H1 (cell line): Measurements from ENCODE around the gene ARPP21. TPM values are rescaled to one million over a fixed set of nuclear protein-coding genes. Genes with fewer than 3 reads are reported as not detected.

Experiments
- CTCF ChIA-PET: fragments of 300-600 bp; sonication (Branson Sonifier 250); formaldehyde crosslinking; loops from one replicate; lab custom pipeline; 2021; ENCODE audit not compliant: partially characterized antibody; lab: Charles Lee
- POLR2A ChIA-PET: fragments of 300-600 bp; sonication (Branson Sonifier 250); formaldehyde crosslinking; loops from one replicate; lab custom pipeline; 2021; ENCODE audit warnings: inconsistent platforms; ENCODE audit not compliant: partially characterized antibody; lab: Charles Lee
- DNase-seq, 2 experiments: peaks; one replicate each; pipeline versions ENCODE4 v3.0.0 to v3.0.0-alpha.2; 2010 to 2022; ENCODE audit warnings: low spot score in 2 of 2, low read depth in 1 of 2, mixed read lengths in 1 of 2
- FAIRE-seq: peaks from 2 replicates; lab custom pipeline; 2011; peaks lifted over from hg19 to GRCh38; lab: Jason Lieb, UNC
- H2AFZ ChIP-seq: 2 replicates; pipeline ENCODE4 v1.8.1; 2012; ENCODE audit warnings: low read length, inconsistent platforms
- H2AK5ac ChIP-seq: 2 replicates; pipeline ENCODE4 v1.6.1; 2013; ENCODE audit warnings: low read depth, low read length
- H2BK120ac ChIP-seq: replicated peaks from 2 replicates; pipeline ENCODE3; 2013; ENCODE audit warnings: low read depth, low read length, inconsistent platforms
- H2BK12ac ChIP-seq: 2 replicates; pipeline ENCODE4 v1.6.1; 2013; ENCODE audit warnings: low read depth, low read length
- H2BK15ac ChIP-seq: 2 replicates; pipeline ENCODE4 v1.6.1; 2013; ENCODE audit warnings: low read length
- H2BK20ac ChIP-seq: 2 replicates; pipeline ENCODE4 v1.6.1; 2013; ENCODE audit warnings: low read length
- H2BK5ac ChIP-seq: 2 replicates; pipeline ENCODE4 v1.6.1; 2013; ENCODE audit warnings: low read depth, low read length
- H3K14ac ChIP-seq: 2 replicates; pipeline ENCODE4 v1.6.1; 2013; ENCODE audit warnings: inconsistent platforms; ENCODE audit not compliant: insufficient read length
- H3K18ac ChIP-seq: 2 replicates; pipeline ENCODE4 v1.6.1; 2013; ENCODE audit warnings: low read length; ENCODE audit errors: extremely low read depth
- H3K23ac ChIP-seq: 2 replicates; pipeline ENCODE4 v1.6.1; 2013; ENCODE audit warnings: inconsistent platforms; ENCODE audit not compliant: insufficient read length
- H3K23me2 ChIP-seq: 2 replicates; pipeline ENCODE4 v1.6.1; 2013; ENCODE audit warnings: low read depth, low read length
- H3K27ac ChIP-seq: 2 replicates; pipeline ENCODE4 v1.6.1; 2011; ENCODE audit warnings: low read depth, low read length, inconsistent platforms
- H3K27me3 ChIP-seq, 4 experiments: replicated peaks in 1 of 4; 1 replicate in 1 of 4; 2 replicates in 3 of 4; pipeline versions ENCODE4 v1.6.1 to v1.8.1; 2011 to 2013; ENCODE audit warnings: low read length in 3 of 4, mild to moderate bottlenecking in 3 of 4, inconsistent platforms in 2 of 4, mixed read lengths in 2 of 4, moderate library complexity in 1 of 4; ENCODE audit not compliant: control insufficient read depth in 3 of 4, insufficient read depth in 3 of 4; ENCODE audit errors: extremely low read depth in 1 of 4
- H3K36me3 ChIP-seq, 4 experiments: 2 replicates each; pipeline versions ENCODE4 v1.6.1 to v1.8.1; 2011 to 2013; ENCODE audit warnings: mild to moderate bottlenecking in 4 of 4, low read length in 3 of 4, moderate library complexity in 2 of 4, control low read depth in 1 of 4, inconsistent platforms in 1 of 4; ENCODE audit not compliant: insufficient read depth in 4 of 4, control insufficient read depth in 2 of 4
- H3K4ac ChIP-seq: replicated peaks from 2 replicates; pipeline ENCODE3; 2013; ENCODE audit warnings: low read length, low read depth, mixed read lengths, inconsistent platforms; ENCODE audit not compliant: insufficient read length
- H3K4me1 ChIP-seq, 4 experiments: replicated peaks in 1 of 4; 1 replicate in 1 of 4; 2 replicates in 3 of 4; pipeline versions ENCODE4 v1.6.1 to v1.8.1; 2011 to 2013; ENCODE audit warnings: low read length in 3 of 4, inconsistent platforms in 2 of 4, mixed read lengths in 1 of 4; ENCODE audit not compliant: insufficient read depth in 4 of 4, control insufficient read depth in 3 of 4
- H3K4me2 ChIP-seq, 2 experiments: 2 replicates each; pipeline versions ENCODE4 v1.6.1 to v1.8.1; 2011 to 2013; ENCODE audit warnings: low read depth in 2 of 2, low read length in 2 of 2, control low read depth in 1 of 2, inconsistent platforms in 1 of 2, mild to moderate bottlenecking in 1 of 2; ENCODE audit not compliant: insufficient read depth in 1 of 2
- H3K4me3 ChIP-seq, 4 experiments: fragments of 200-600, 300-600 bp in 1 of 4; sonication (generic), shearing (Covaris generic), sonication (Bioruptor Twin) in 1 of 4; 2 replicates each; pipeline versions ENCODE4 v1.5.1 to v1.8.1; 2011 to 2016; ENCODE audit warnings: low read length in 4 of 4, low read depth in 3 of 4, control low read depth in 2 of 4, inconsistent platforms in 2 of 4, mild to moderate bottlenecking in 2 of 4, mixed read lengths in 1 of 4, moderate library complexity in 1 of 4; ENCODE audit not compliant: insufficient read depth in 2 of 4; ENCODE audit errors: extremely low read depth in 1 of 4
- H3K56ac ChIP-seq: replicated peaks from 2 replicates; pipeline ENCODE3; 2013; ENCODE audit warnings: low read depth, mild to moderate bottlenecking, mixed read lengths, low read length, inconsistent platforms; ENCODE audit not compliant: insufficient read length
- H3K79me1 ChIP-seq: 2 replicates; pipeline ENCODE4 v1.6.1; 2013; ENCODE audit warnings: low read depth, low read length, control low read depth
- H3K79me2 ChIP-seq, 2 experiments: 2 replicates each; pipeline versions ENCODE4 v1.6.1 to v1.8.1; 2012 to 2013; ENCODE audit warnings: low read length in 2 of 2, mild to moderate bottlenecking in 2 of 2, inconsistent platforms in 1 of 2; ENCODE audit not compliant: insufficient read depth in 2 of 2, control insufficient read depth in 1 of 2
- H3K9ac ChIP-seq, 4 experiments: replicated peaks in 1 of 4; 1 replicate in 1 of 4; 2 replicates in 3 of 4; pipeline versions ENCODE4 v1.6.1 to v1.8.1; 2011 to 2013; ENCODE audit warnings: low read depth in 3 of 4, low read length in 3 of 4, control low read depth in 2 of 4, mild to moderate bottlenecking in 2 of 4, moderate library complexity in 2 of 4, inconsistent platforms in 1 of 4; ENCODE audit errors: extremely low read depth in 1 of 4
- H3K9me3 ChIP-seq, 2 experiments: 2 replicates each; pipeline versions ENCODE4 v1.6.1 to v1.8.1; 2012 to 2013; ENCODE audit warnings: mild to moderate bottlenecking in 2 of 2, moderate library complexity in 2 of 2, control low read depth in 1 of 2, inconsistent platforms in 1 of 2, low read depth in 1 of 2, low read length in 1 of 2, mixed read lengths in 1 of 2; ENCODE audit not compliant: insufficient read depth in 2 of 2
- H4K20me1 ChIP-seq, 2 experiments: replicated peaks in 1 of 2; 2 replicates each; pipeline versions ENCODE3 to v1.8.1; 2011 to 2013; ENCODE audit warnings: inconsistent platforms in 2 of 2, low read length in 2 of 2, mild to moderate bottlenecking in 1 of 2; ENCODE audit not compliant: insufficient read depth in 2 of 2, control insufficient read depth in 1 of 2
- H4K5ac ChIP-seq: 2 replicates; pipeline ENCODE4 v1.6.1; 2013; ENCODE audit warnings: low read length, low read depth, mixed read lengths, inconsistent platforms; ENCODE audit not compliant: insufficient read length
- H4K8ac ChIP-seq: 2 replicates; pipeline ENCODE4 v1.8.0; 2013; ENCODE audit warnings: mild to moderate bottlenecking, moderate library complexity, low read length, inconsistent platforms; ENCODE audit not compliant: insufficient read depth; ENCODE audit errors: extremely low read depth
- H4K91ac ChIP-seq: replicated peaks from 2 replicates; pipeline ENCODE3; 2013; ENCODE audit warnings: low read length, mixed read lengths, inconsistent platforms; ENCODE audit not compliant: insufficient read length
- FOSL1 ChIP-seq: IDR thresholded peaks from 2 replicates; pipeline ENCODE4 v1.6.1; 2011; ENCODE audit warnings: mild to moderate bottlenecking, low read depth, low read length, moderate library complexity; ENCODE audit not compliant: insufficient read depth
- KDM4A ChIP-seq: IDR thresholded peaks from one replicate; pipeline ENCODE4 v1.7.1; 2012; ENCODE audit warnings: low read depth, mild to moderate bottlenecking, moderate library complexity, low read length, inconsistent platforms; ENCODE audit not compliant: severe bottlenecking
- KDM5A ChIP-seq: fragments of 200-600 bp; IDR thresholded peaks from 2 replicates; pipeline ENCODE4 v1.7.1; 2012; ENCODE audit warnings: mild to moderate bottlenecking, low read length, inconsistent platforms, mixed read lengths
- RXRA ChIP-seq: IDR thresholded peaks from 2 replicates; pipeline ENCODE4 v1.6.1; 2011; ENCODE audit warnings: low read depth, mild to moderate bottlenecking, low read length, moderate library complexity; ENCODE audit not compliant: insufficient read depth
- SP2 ChIP-seq: IDR thresholded peaks from 2 replicates; pipeline ENCODE4 v1.6.1; 2012; ENCODE audit warnings: mild to moderate bottlenecking, low read length, inconsistent platforms
- TAF7 ChIP-seq: optimal IDR thresholded peaks from 2 replicates; pipeline ENCODE3; 2011; ENCODE audit warnings: low read depth, mild to moderate bottlenecking, inconsistent platforms, low read length, moderate library complexity, borderline replicate concordance
- WGBS, 2 experiments: shearing (Covaris generic) in 1 of 2; methylation state at CpG; one replicate each; pipeline versions ENCODE4 v1.1.6 to v1.1.7; 2013 to 2015; ENCODE audit warnings: low lambda C conversion rate in 2 of 2, mixed read lengths in 2 of 2, inconsistent platforms in 1 of 2, low coverage in 1 of 2, missing lambda C conversion rate in 1 of 2; ENCODE audit not compliant: insufficient replicate concordance in 2 of 2, insufficient coverage in 1 of 2, insufficient read length in 1 of 2; ENCODE audit errors: extremely low coverage in 1 of 2, missing lambda C conversion rate in 1 of 2; 5-methylcytosine and 5-hydroxymethylcytosine counted together
- polyA plus RNA-seq, 7 experiments: library from polyadenylated mRNA; depleted of rRNA in 3 of 7; stranded (reverse) in 5 of 7; unstranded in 2 of 7; fragments of >200 nt in 5 of 7; fragments of 200-250 nt in 2 of 7; gene quantifications; 1 replicate in 5 of 7; 2 replicates in 1 of 7; 4 replicates in 1 of 7; pipeline versions ENCODE4 v1.2.1 to v1.2.3, GENCODE V29; 2011 to 2013; ENCODE audit warnings: missing spikeins in 2 of 7, mixed read lengths in 2 of 7
- total RNA-seq: library from RNA; stranded (reverse); fragmentation: NEBNext Ultra II Directional; extraction: Animal tissue kit (Norgen Biotek cat#: 25700); gene quantifications from 2 replicates; pipeline ENCODE4 v1.2.1, GENCODE V29; 2021
- TF ChIP-seq, protein P1 (sequence below): IDR thresholded peaks from 2 replicates; pipeline ENCODE4 v1.6.1; 2012; ENCODE audit warnings: inconsistent platforms

The ARPP21 gene
- total and polyA plus RNA-seq, 2 of the 8 experiments (the other 6 are each of a cell fraction or from before 2014, with no cell fraction given): not detected

DNA sequence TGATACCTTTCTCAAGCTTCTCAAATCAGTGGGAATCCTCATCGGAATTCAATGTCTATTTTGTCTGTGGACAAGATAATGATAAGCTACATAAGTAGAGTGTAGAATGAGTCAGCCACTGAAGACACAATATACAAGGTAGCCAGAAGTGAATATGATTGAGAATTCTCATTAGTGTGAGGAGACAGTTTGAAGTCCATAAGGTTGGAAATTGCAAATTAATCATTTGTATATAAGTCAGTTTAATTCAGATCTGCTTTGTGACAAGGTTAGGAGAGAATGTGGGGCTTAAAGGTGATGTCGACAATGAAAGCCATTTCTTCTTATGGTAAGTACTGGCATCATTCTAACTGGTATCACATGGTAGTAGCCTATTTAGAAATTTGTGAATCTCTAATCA lies 4.2 kb downstream of the ARPP21 start:
- no peak overlapping the region for H3K4me3 ChIP-seq
- CTCF ChIA-PET: interaction anchor here (1.3 to 1.5 kb wide), 2 partner anchors 9 to 16 kb away, joined by 3 read pairs; no protein-coding TSS in a partner anchor
- H3K23me2 ChIP-seq: peaks cover 11% of the 10 kb centered on the region; the same call in 1 of the 2 replicates

More for the DNA sequence above, 4.2 kb downstream of the ARPP21 start:
- 92% methylated on average over 2 of the region's 2 CpGs; no CpG with 5 or more reads in 1 of the 2 experiments for WGBS, 2 experiments
- no peak overlapping the region for H4K5ac ChIP-seq
- H3K9ac ChIP-seq: no peak overlapping the region
- no peaks in the 10 kb centered on the region for H3K36me3 ChIP-seq
- no peak overlapping the region for H2AK5ac ChIP-seq
- POLR2A ChIA-PET: no interaction called here
- no peak overlapping the region for H2BK20ac ChIP-seq
- peaks cover 16 to 27% (median 25%) of the 10 kb centered on the region in 4 experiments for H3K27me3 ChIP-seq
- no peak overlapping the region for H3K56ac ChIP-seq
- FAIRE-seq (no peak), DNase-seq (no peak)
- H3K4me1 ChIP-seq: peaks cover 0 to 7% (median 4%) of the 10 kb centered on the region in 4 experiments; a peak in 5 of 7 replicates
- no peak overlapping the region for H2BK120ac ChIP-seq
- H3K23ac ChIP-seq: no peak overlapping the region
- H2AFZ ChIP-seq: no peak overlapping the region
- no peak overlapping the region for H2BK12ac ChIP-seq
- H3K4ac ChIP-seq: no peak overlapping the region
- TF ChIP-seq, protein P1, sequence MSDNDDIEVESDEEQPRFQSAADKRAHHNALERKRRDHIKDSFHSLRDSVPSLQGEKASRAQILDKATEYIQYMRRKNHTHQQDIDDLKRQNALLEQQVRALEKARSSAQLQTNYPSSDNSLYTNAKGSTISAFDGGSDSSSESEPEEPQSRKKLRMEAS: no peak
- no peak for TF ChIP-seq SP2
- TF ChIP-seq KDM5A: no peak
- no peak for TF ChIP-seq RXRA
- TF ChIP-seq FOSL1: no peak
- no peak for TF ChIP-seq TAF7
- TF ChIP-seq KDM4A: no peak
- H4K91ac ChIP-seq: no peak overlapping the region
- H4K8ac ChIP-seq: no peak overlapping the region
- no peak overlapping the region for H3K4me2 ChIP-seq
- H3K14ac ChIP-seq: no peak overlapping the region
- H3K27ac ChIP-seq: no peak overlapping the region
- H3K18ac ChIP-seq: no peak overlapping the region
- no peak overlapping the region for H2BK15ac ChIP-seq
- H2BK5ac ChIP-seq: no peak overlapping the region
- H3K79me2 ChIP-seq: no peaks in the 10 kb centered on the region
- no peaks in the 10 kb centered on the region for H3K9me3 ChIP-seq
- H4K20me1 ChIP-seq: peaks cover 0 to 3% of the 10 kb centered on the region in 2 experiments
- H3K79me1 ChIP-seq: no peaks in the 10 kb centered on the region
